ENCODE measurements around the gene COL4A2.

- no peak for TF ChIP-seq EZH2 (IDR thresholded peaks at IDR 0.05)
- no peak for TF ChIP-seq FOXP2 (optimal IDR thresholded peaks at IDR 0.05; ENCODE audit: control extremely low read depth, extremely low read length, insufficient read depth)
Observed at GRCh38 chr13:110380359-110381028, 73.4 kb downstream of the COL4A2 start.
